Measurements from ENCODE around the gene NR2C2. TPM values are rescaled to one million over a fixed set of nuclear protein-coding genes. Genes with fewer than 3 reads are reported as not detected.

NR2C2 gene
- total and polyA plus RNA-seq, 2 of the 13 experiments (the other 11 are each of a cell fraction or from before 2014, with no cell fraction given) = 7.8 to 11.8 TPM

GRCh38 chr3:14921034-14921616 is 26.3 kb upstream of the NR2C2 start (continued):
- TF ChIP-seq ZNF121 (CRISPR knock-in tag; IDR thresholded peaks at IDR 0.05) = no peak
- TF ChIP-seq PAX8 (CRISPR knock-in tag; IDR thresholded peaks at IDR 0.05; ENCODE audit: borderline replicate concordance) = no peak
- peak; percentile 63; the same call in 1 of the 2 replicates for TF ChIP-seq RFXANK (CRISPR knock-in tag; IDR thresholded peaks at IDR 0.05)
- TF ChIP-seq NRL (CRISPR knock-in tag; IDR thresholded peaks at IDR 0.05; ENCODE audit: borderline replicate concordance) = no peak; the same call in none of the 2 replicates
- no peak for TF ChIP-seq FOXJ3 (CRISPR knock-in tag; IDR thresholded peaks at IDR 0.05; ENCODE audit: borderline replicate concordance)
- no peak for TF ChIP-seq ZMYM2 (CRISPR knock-in tag; IDR thresholded peaks at IDR 0.05)
- no peak for TF ChIP-seq ZKSCAN8 (CRISPR knock-in tag; IDR thresholded peaks at IDR 0.05; ENCODE audit: borderline replicate concordance)
- TF ChIP-seq ZNF782 (CRISPR knock-in tag; IDR thresholded peaks at IDR 0.05; ENCODE audit: borderline replicate concordance) = peak; percentile 27; the same call in 1 of the 2 replicates
- TF ChIP-seq ZBTB3 (CRISPR knock-in tag; IDR thresholded peaks at IDR 0.05; ENCODE audit: borderline replicate concordance, low read depth) = no peak
- no peak for TF ChIP-seq KAT7 (CRISPR knock-in tag; IDR thresholded peaks at IDR 0.05; ENCODE audit: borderline replicate concordance)
- TF ChIP-seq NCOA1 (CRISPR knock-in tag; IDR thresholded peaks at IDR 0.05) = no peak
- no peak for TF ChIP-seq ZNF564 (CRISPR knock-in tag; IDR thresholded peaks at IDR 0.05)
- 0 out of 2 replicates have a peak, but pooled peaks have one; percentile 35 for TF ChIP-seq ZNF772 (CRISPR knock-in tag; IDR thresholded peaks at IDR 0.05)
- no peak for TF ChIP-seq PLRG1 (conservative IDR thresholded peaks at IDR 0.05)
- no peak for TF ChIP-seq FOXP1 (IDR thresholded peaks at IDR 0.05)
- no peak for TF ChIP-seq FOXP1 (CRISPR knock-in tag; IDR thresholded peaks at IDR 0.05)
- no peak for TF ChIP-seq CENPBD1 (CRISPR knock-in tag; IDR thresholded peaks at IDR 0.05; ENCODE audit: borderline replicate concordance, low read depth)
- TF ChIP-seq STAG1 (CRISPR knock-in tag; IDR thresholded peaks at IDR 0.05) = peak; percentile 99
- TF ChIP-seq TIGD3 (CRISPR knock-in tag; IDR thresholded peaks at IDR 0.05; ENCODE audit: borderline replicate concordance) = no peak
- no peak for TF ChIP-seq ATM (IDR thresholded peaks at IDR 0.05; ENCODE audit: borderline replicate concordance)
- no peak for TF ChIP-seq ATF7-NPFF (CRISPR knock-in tag; IDR thresholded peaks at IDR 0.05; ENCODE audit: low read depth)
- peak; percentile 59; the same call in 1 of the 2 replicates for TF ChIP-seq MXD3 (CRISPR knock-in tag; IDR thresholded peaks at IDR 0.05)
- TF ChIP-seq CTCF (CRISPR knock-in tag; IDR thresholded peaks at IDR 0.05) = peak; percentile 99
- peak; percentile 43; the same call in 1 of the 2 replicates for TF ChIP-seq NFKB2 (CRISPR knock-in tag; IDR thresholded peaks at IDR 0.05; ENCODE audit: borderline replicate concordance)
- TF ChIP-seq ZBTB14 (CRISPR knock-in tag; IDR thresholded peaks at IDR 0.05) = no peak
